Liver (tissue), 3 donors: ENCODE results near the gene WNT7B.

ENCODE experiments used
- EGR1 ChIP-seq, 2 donors: IDR thresholded peaks; 2 replicates each; pipeline ENCODE4 v1.6.1; 2016 to 2018; ENCODE audit warnings: antibody characterized with exemption in 2 of 2, low read depth in 2 of 2
- GABPA ChIP-seq, 2 donors: IDR thresholded peaks in 1 of 2; conservative IDR thresholded peaks in 1 of 2; 2 replicates each; pipeline ENCODE4 v1.6.1; 2016; ENCODE audit warnings: antibody characterized with exemption in 2 of 2, mild to moderate bottlenecking in 1 of 2, moderate library complexity in 1 of 2
- HNF4A ChIP-seq, 2 donors: conservative IDR thresholded peaks; 2 replicates each; pipeline ENCODE4 v1.6.1; 2016; ENCODE audit warnings: antibody characterized with exemption in 2 of 2, mild to moderate bottlenecking in 2 of 2
- HNF4G ChIP-seq: IDR thresholded peaks from 2 replicates; pipeline ENCODE4 v1.6.1; 2016; ENCODE audit warnings: antibody characterized with exemption
- MAX ChIP-seq: IDR thresholded peaks from 2 replicates; pipeline ENCODE4 v1.6.1; 2016; ENCODE audit warnings: antibody characterized with exemption
- NR2F2 ChIP-seq: IDR thresholded peaks from 2 replicates; pipeline ENCODE4 v1.6.1; 2016; ENCODE audit warnings: antibody characterized with exemption
- RAD21 ChIP-seq, 2 donors: IDR thresholded peaks; 2 replicates each; pipeline ENCODE4 v1.6.1; 2016; ENCODE audit warnings: antibody characterized with exemption in 2 of 2, mild to moderate bottlenecking in 2 of 2
- REST ChIP-seq: IDR thresholded peaks from 2 replicates; pipeline ENCODE4 v1.6.1; 2016; ENCODE audit warnings: antibody characterized with exemption, mild to moderate bottlenecking
- SP1 ChIP-seq: IDR thresholded peaks from 2 replicates; pipeline ENCODE4 v1.6.1; 2018; ENCODE audit warnings: antibody characterized with exemption, mild to moderate bottlenecking
- TAF1 ChIP-seq: conservative IDR thresholded peaks from 2 replicates; pipeline ENCODE4 v1.6.1; 2016; ENCODE audit warnings: antibody characterized with exemption, mild to moderate bottlenecking
- TF ChIP-seq, protein P1 (sequence below): fragments of 150-350 bp; IDR thresholded peaks from 2 replicates; pipeline ENCODE4 v1.5.1; 2017; ENCODE audit warnings: improper control_type of control experiment, low read depth, low read length; ENCODE audit not compliant: missing input control
- donor health status: healthy.
- donor health status: healthy.

- TF ChIP-seq MAX (no peak), GABPA (IDR thresholded peaks at IDR 0.05 in 1 of 2, conservative IDR thresholded peaks at IDR 0.05 in 1 of 2) (no peak), REST (no peak), NR2F2 (no peak), SP1 (no peak), EGR1 (IDR thresholded peaks at IDR 0.05; ENCODE audit: low read depth in 2 of 2) (no peak), RAD21 (IDR thresholded peaks at IDR 0.05) (no peak), TAF1 (no peak), HNF4A (conservative IDR thresholded peaks at IDR 0.05) (no peak), HNF4G (no peak)
- TF ChIP-seq, protein P1, sequence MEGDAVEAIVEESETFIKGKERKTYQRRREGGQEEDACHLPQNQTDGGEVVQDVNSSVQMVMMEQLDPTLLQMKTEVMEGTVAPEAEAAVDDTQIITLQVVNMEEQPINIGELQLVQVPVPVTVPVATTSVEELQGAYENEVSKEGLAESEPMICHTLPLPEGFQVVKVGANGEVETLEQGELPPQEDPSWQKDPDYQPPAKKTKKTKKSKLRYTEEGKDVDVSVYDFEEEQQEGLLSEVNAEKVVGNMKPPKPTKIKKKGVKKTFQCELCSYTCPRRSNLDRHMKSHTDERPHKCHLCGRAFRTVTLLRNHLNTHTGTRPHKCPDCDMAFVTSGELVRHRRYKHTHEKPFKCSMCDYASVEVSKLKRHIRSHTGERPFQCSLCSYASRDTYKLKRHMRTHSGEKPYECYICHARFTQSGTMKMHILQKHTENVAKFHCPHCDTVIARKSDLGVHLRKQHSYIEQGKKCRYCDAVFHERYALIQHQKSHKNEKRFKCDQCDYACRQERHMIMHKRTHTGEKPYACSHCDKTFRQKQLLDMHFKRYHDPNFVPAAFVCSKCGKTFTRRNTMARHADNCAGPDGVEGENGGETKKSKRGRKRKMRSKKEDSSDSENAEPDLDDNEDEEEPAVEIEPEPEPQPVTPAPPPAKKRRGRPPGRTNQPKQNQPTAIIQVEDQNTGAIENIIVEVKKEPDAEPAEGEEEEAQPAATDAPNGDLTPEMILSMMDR: no peak
Measured at GRCh38 chr22:45915841-45916240, 61.1 kb downstream of the WNT7B start.
